Dedifferentiated amniotic fluid mesenchymal stem cell (primary cell): ENCODE measurements around the gene KRT75.

Source experiments
- DNase-seq: peaks from one replicate; pipeline ENCODE4 v3.0.0-alpha.2; 2016; ENCODE audit errors: extremely low spot score

KRT75 gene

DNA sequence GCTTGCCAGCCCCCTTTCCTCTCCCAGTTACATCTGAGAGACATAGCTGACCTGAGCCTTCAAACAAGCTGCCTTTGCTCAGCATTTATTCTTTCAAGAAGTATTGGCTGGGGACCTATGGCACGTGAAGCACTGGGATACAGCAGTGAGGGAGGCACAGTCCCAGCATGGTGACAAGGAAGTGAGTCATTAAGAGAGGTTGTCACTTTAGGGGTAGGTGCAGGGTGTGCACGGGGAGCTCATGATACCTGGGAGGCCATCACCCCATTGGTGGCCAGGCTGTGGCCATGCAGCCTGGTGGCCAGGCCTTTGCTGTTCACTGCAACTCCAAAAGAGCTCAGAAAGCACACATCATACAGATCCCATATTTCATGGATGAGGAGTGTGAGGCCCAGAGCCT, 5.7 kb upstream of the KRT75 start:
- DNase-seq: no peak

GRCh38 chr12:52439420-52439819, 5.2 kb upstream of the KRT75 start:
- DNase-seq: no peak

- no peak for DNase-seq
These were observed 4.4 kb upstream of the KRT75 start for GRCh38 chr12:52438305-52439301.

GRCh38 chr12:52437508-52437907, 3.3 kb upstream of the KRT75 start:
- no peak for DNase-seq

- DNase-seq: no peak
These were observed 2.8 kb upstream of the KRT75 start for GRCh38 chr12:52436828-52437474.

DNA sequence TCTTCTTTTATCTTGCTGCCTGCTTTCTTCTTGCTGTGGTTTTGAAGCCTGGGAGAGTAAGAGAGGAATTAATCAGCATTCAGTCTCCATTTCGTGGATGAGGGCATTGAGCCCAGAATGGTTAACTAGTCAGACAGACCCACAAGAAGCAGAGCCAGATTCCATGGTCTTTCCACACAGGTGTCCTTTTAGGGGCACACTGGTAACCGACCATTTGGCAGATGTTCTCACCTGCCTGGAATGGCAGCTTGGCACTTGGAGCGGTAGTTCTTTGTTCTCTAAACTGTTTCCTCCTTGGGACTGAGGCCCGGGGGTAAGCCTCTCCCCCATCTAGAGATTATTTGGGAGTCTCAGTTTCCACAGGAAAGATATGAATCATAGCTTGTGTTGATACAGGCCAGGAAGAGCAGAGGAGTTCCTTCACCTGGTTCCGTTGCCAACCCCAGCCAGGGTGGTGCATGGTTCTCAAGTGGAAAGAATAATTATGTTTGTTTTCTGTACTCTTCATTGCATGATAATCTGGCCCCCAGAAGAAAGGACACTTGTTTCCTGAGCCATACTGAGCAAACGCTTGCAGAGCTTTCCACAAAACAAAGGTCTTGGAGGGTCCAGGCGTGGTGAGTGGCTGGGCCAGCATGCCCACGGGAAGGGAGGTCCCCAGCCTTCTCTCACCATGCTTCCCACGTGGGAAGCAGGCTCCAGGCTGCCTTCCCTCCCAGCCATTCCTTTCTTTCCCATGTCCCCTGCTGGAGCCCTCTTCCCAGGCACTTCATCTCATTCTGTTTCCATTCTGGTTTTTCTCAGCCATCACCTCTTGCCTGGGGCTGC, 2.0 kb upstream of the KRT75 start:
- DNase-seq: no peak

GRCh38 chr12:52435659-52435999, 1.5 kb upstream of the KRT75 start:
- DNase-seq: no peak

GRCh38 chr12:52434760-52435530, 774 bp upstream of the KRT75 start:
- DNase-seq: no peak

DNA sequence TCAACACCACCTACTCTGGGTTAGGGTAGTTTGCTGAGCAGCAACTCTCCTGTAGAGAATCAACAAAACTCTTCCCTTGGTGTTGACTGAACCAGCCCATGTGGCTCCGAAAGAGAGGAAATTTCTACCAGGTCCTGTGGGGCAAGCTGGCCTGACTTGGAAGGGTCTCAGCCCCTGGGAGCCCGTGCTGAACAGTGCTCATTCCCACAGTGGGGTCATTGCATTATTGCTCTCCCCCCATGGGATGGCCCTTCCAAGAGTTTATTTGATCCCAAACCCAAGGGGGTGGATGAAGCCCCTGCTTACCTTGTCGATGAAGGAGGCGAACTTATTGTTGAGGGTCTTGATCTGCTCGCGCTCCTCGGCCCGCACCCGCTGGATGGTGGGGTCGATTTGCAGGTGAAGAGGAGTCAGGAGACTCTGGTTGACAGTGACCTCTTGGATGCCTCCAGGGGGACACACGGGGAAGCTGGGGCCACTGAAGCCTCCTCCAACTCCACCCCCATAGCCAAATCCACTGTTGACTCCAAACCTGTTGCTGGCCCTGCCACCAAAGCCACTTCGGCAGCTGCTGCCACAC, 580 bp downstream of the KRT75 start:
- DNase-seq: no peak

DNA sequence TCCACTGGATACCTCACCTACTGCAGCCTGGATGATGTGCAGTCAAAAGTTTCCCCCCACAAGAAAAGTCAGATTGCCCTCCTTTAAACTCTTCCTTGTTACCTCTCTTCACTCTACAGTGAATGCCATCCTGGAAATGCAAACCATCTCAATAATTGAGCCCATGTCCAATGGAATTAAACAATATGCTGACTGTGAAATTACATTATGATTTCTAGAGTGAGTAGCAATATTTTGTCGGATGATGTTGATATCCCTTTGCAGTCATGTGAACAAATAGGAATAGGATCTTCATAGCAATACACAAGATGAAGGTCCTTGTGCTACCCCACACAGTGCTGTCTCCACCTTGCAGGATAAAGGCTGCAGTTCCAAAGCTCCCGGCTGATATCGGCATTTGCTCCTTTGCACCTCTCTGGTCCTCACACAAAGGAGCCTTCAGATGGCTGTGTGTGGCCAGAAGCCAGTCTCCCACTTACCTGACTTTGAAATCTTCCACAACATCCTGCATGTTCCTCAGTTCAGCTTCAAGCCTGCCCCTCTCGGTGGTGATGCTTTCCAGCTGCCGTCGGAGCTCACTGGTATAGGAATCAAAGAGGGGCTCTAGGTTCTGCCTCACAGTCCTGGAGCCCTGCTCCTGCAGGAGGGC, 1.5 kb downstream of the KRT75 start:
- no peak for DNase-seq

DNA sequence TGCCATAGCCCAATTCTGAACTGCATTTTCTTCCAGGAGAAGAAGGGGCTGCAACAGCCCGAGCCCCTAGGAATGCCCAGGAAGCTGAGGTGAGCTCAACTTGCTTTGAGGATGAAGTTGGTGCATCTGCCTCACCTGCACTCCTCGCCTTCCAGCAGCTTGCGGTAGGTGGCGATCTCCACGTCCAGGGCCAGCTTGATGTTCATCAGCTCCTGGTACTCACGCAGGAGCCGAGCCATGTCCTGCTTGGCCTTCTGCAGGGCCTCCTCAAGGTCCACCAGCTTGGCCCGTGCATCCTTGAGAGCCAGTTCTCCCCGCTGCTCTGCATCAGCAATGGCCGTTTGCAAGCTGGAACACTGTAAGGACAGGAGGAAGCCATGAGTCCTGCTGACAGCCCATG, 6.0 kb downstream of the KRT75 start:
- DNase-seq: no peak

GRCh38 chr12:52427083-52427482, 7.1 kb downstream of the KRT75 start:
- DNase-seq: no peak

- DNase-seq: no peak
These were observed 8.1 kb downstream of the KRT75 start for GRCh38 chr12:52426034-52426433.

DNA sequence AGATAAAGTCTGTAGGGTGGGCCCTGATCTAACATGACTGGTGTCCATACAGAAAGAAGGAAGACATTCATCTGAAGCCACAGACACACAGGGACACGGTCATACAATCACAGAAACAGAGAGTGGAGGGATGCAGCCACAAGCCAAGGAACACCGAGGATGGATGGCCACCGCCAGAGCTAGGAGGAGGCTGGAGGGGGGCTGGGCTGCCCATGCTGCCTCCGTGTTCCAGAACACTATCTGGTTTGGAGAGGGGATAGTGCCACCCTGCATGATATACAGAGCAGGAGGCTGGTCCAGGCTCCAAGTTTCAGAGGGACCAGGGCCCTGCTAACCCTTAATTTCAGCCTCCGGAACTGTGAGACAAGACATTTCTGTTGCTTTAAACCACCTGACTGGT, 8.7 kb downstream of the KRT75 start:
- DNase-seq: no peak

DNA sequence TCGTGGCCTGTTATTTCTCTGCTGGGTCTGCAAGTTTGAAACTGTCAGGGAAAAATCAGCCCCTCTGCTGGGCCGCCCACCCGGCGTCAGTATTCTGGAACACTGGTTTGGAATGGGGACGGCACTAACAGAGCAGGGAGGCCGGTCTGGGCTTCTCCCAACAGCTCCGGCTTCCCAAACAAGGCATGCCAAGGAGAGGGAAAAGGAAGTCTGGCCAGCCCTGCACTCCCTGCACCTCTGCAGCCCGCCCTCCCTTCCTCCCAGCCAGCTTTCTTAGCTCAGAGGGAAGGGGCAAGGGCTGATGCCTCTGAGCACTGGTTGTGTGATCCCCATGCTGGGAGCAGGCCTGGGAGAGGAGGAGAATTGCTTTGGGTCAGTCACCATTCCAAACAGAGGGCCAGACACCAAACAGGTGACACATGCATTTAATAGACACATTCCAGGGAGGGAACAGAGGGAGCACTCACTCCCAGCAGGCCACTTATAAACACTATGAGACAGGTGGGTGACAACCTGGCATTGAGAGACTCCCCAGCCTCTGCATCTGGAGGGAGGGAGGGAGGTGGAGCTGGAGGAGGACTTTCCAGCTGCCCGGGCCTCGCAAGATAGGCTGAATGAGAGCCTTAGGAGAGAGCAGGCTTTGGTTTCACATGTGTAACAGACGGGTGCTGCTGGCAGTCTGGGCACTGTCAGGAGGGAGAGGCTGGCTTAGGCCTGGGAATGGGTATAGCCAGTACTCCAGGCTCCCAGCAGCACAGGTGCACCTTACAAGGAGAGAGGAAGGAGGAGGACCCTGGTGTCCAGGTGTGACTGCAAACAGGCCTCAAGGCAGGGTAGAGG, 10.3 kb downstream of the KRT75 start:
- DNase-seq: no peak

GRCh38 chr12:52423035-52423434, 11.1 kb downstream of the KRT75 start:
- no peak for DNase-seq

- no peak for DNase-seq
These were observed 14.5 kb downstream of the KRT75 start for GRCh38 chr12:52419656-52420055.

DNA sequence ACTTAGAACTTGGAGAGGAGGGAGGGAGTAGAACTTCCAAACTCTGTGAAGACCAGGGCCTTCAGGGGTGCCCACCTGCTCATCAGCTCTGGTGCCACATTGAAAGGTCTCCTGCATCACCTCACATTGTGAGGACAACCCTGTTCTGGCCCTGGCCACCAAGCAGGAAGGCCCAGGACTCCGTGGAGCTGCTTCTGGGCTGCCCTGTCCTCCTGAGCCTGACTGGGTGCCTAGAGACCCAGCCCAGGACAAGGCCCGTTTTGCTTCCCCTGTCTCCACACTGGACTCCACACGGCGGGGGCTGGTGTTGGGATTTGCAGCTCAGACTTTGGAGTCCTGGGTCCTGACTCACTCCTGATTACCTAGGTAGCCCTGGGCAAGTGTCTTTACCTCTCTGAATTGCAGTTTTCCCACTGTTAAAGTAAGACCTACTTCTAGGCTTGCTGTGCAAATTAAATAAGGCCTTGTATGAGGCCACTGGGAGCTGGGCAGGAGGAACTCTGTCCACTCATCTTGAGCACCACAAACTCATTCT, 15.5 kb downstream of the KRT75 start:
- no peak for DNase-seq

GRCh38 chr12:52417740-52418139, 16.4 kb downstream of the KRT75 start:
- DNase-seq: no peak

GRCh38 chr12:52416795-52417194, 17.4 kb downstream of the KRT75 start:
- DNase-seq: no peak
